GM18867 (cell line): Measurements from ENCODE around the gene PPRC1.

Experiments used
- ATAC-seq: cut with Tn5 transposase; IDR thresholded peaks from one replicate; pipeline ENCODE4 v1.9.1; 2021; ENCODE audit warnings: mild to moderate bottlenecking, moderate library complexity; ENCODE audit not compliant: unreplicated experiment

Gene PPRC1

DNA sequence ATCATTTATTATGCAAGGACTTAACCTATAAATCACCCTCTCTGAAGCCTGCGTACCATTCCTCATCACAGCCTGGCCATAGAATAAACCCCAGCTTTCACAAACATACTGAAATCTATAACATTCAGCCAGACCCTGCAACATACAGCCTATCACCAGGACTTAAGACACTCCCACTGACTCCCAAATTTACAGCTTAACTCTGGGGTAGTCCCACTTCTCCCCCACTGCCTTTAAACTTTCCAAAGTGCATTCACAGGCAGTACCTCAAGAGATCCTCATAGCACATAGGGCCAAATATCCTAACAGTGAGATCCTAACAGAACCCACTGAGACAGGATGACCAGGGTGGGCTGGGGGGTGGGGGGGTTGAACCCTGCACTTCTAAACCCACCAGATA is 16.2 kb upstream of the PPRC1 start:
- ATAC-seq: no peak

- ATAC-seq: no peak
Observed at GRCh38 chr10:102117391-102118159, 15.3 kb upstream of the PPRC1 start.

- ATAC-seq: no peak
Observed at GRCh38 chr10:102118867-102119266, 14.0 kb upstream of the PPRC1 start.

GRCh38 chr10:102119417-102120141 is 13.3 kb upstream of the PPRC1 start:
- no peak for ATAC-seq

DNA sequence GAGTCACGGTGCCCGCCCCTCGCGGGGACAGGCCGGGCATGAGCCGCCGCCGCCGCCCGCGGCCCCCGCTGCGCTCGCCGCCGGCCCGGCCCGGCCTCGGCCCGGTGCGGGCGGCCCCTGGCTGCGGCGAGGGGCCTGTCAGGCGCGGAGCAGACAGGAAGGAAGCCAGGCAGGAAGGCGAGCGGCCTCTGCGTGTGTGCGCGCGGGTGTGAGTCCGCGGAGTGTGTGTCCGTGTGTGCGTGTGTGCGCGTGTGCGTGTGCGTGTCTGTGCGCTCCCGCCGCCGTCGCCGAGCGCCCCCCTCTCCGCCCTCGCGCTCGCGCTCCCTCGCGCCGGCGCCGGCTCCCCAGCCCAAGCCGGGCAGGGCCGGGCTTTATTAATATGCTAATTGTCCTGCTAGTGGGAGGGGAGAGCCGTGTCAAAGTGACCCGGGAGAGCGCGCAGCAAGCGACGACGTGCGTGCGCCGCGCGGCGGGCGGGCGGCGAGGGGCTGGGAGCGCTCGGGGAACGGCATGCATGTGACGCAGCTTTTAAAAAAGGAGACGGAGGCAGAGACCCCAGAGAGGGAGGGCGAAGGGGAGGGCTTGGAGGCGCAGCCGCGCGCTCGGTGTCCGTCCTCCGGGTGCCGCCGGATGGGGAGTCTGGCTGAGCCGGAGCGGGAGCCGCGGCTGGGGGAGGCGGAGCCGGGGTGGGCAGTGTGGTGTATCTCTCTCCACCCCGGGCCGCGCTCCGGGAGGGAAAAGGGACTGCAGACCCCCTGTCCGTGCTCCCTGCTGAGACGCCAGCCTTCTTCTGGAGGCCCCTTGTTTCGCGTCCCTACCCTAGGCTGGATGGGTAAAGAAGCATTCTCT is 12.5 kb upstream of the PPRC1 start, which contains the start of gene LDB1:
Gene LDB1, minus strand, starts transcription at position 227 of the 849 bp plus-strand sequence. CDS start 258 bp downstream, outside the sequence.
- peak; percentile 60 for ATAC-seq

DNA sequence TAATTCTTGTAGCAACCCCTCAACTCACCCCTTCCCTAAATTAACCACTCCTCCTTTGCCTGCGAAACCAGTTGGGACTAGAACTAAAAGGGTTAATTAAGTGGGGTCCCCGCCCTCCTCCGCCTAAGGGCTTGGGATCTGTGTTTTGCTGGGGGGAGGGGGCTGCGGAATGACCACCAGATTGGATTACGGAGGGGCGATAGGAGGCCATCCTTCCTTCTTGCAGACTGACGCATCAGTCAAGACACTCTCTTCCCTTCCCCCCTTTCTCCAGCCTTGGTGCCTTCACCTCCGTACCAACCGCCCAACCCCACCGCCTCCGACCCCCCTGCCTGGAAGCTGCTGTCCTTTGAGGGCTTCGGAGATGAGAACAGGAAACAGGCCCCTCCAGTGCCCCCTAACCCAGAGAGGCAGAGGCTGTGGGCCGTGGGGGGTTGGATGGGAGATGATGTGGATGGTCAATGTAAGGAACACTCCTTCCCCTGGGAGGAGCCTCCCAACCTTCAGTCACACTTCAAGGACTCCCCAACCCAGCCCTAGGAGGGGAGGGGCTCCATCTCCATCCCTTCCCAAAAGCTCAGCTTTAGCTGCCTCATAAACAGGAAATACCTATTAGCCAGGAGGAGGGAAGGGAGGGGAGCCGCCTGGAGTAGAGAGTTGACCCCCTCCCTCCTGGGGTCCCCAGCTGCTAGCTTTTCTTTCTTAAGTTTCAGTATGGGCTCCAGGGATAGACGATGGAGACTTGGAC is 11.7 kb upstream of the PPRC1 start:
- no peak for ATAC-seq

DNA sequence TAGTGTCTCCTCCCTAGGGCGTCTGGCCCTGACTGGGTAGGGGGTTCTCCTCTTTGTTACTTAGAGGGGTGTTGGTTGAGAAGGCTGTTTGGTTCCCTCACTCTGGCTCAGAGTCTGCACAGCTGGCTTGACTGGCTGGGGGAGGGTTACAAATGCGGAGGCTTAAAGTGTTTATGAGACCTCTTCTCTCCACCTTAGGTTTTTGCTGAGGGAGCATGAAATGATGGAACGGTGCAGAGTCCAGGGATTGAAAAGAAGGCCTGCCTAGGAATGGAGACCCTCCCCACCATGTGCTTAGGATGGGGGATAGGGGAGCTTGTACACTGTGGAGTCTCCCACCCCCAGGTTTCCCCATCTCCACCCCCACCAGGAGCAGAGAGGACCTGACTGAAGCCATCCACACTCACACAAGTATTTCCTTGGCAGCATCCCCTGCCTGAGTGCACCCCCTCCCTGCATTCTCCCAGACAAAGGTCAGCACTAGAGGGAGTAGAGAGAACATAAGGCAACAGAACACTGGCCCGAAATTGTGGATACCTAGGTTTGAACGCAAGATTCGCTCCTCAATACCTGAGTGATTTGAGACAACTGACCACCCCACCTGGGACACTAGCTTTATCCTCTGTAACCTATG is 11.0 kb upstream of the PPRC1 start:
- no peak for ATAC-seq

DNA sequence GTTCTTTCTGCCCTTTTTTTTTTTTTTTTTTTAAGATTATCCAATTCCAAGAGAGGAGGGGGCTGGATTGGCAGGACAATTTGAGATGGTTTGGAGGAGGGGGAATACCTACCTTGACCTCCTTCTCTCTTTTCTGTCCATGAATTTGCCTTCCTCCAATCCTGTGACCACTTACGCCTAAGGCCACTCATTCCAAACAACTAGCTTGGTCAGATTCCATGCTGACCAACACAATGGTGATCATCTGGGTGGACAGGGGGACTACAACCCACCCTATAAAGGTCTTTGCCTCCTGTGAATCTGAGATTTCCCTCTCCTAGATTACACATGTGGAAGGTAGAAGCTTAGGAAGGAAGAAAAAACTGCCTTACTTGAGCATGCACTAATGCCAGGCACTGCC is 10.4 kb upstream of the PPRC1 start:
- ATAC-seq: no peak

DNA sequence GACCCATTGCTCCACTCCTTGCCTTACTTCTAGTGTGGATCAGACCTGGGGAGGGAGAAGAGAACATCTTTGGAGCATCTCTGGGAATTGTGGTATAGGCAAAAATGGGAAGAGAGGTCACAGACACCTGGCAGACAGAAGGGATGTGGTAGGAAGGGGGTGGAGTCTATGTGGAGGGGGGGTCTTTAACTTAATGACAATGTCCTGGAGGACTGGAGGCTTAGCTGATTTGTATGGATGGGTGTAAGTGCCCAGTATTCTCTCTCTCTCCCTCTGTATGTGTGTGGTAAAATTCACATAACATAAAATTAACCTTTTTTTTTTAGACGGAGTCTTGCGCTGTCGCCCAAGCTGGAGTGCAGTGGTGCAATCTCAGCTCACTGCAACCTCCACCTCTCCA is 9.6 kb upstream of the PPRC1 start:
- no peak for ATAC-seq

GRCh38 chr10:102131286-102132170 is 1.3 kb upstream of the PPRC1 start:
- no peak for ATAC-seq

DNA sequence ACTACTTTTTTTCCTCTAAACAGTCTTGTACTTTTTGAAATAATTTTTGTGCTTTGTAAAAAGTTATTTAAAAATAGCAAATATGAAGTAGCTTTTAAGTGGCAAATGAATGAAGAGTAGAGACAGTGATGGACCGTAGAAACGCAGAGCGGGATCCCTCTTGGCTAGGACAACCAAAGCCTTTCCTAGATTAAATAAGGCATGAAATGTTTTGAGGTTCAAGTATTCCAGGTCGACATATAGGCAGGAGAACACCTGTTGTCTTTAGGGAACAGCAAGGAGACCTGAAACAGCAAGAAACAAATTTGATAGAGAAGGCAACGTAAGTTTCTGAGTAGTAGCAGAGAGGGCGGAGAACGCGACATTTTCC is 662 bp upstream of the PPRC1 start:
- no peak for ATAC-seq

- peak; percentile 8 for ATAC-seq
Observed at GRCh38 chr10:102133373-102134195, 744 bp downstream of the PPRC1 start.

DNA sequence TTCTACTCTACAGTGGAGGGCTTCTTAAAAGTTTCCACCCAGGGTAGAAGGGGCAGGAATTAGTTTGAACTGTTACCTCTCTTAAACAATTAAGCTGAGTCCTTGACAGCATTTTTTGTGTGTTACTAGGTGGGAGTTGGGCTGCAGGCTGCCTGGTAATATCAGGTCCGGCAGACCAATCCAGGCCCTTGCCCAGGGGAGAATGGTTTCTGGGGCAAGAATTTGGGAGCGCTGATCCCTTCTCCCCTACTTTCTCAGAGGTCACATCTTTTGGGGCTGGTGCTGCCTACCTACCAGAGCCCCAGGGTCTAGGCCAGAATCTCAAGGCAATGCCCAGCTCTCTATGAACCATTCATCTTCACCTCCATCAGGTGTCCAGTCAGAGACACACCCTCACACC is 1.6 kb downstream of the PPRC1 start:
- ATAC-seq: no peak

GRCh38 chr10:102135956-102136526 is 3.2 kb downstream of the PPRC1 start:
- ATAC-seq: no peak

DNA sequence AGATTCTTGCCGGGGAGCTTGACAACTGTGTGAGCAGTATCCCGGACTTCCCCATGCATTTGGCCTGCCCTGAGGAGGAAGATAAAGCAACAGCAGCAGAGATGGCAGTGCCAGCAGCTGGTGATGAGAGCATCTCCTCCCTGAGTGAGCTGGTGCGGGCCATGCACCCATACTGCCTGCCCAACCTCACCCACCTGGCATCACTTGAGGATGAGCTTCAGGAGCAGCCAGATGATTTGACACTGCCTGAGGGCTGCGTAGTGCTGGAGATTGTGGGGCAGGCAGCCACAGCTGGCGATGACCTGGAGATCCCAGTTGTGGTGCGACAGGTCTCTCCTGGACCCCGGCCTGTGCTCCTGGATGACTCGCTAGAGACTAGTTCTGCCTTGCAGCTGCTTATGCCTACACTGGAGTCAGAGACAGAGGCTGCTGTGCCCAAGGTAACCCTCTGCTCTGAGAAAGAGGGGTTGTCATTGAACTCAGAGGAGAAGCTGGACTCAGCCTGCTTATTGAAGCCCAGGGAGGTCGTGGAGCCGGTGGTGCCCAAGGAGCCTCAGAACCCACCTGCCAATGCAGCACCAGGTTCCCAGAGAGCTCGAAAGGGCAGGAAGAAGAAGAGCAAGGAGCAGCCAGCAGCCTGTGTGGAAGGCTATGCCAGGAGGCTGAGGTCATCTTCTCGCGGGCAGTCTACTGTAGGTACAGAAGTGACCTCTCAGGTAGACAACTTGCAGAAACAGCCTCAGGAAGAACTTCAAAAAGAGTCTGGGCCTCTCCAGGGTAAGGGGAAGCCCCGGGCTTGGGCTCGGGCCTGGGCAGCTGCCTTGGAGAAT is 6.7 kb downstream of the PPRC1 start:
- no peak for ATAC-seq

GRCh38 chr10:102140218-102140617 is 7.4 kb downstream of the PPRC1 start:
- no peak for ATAC-seq

DNA sequence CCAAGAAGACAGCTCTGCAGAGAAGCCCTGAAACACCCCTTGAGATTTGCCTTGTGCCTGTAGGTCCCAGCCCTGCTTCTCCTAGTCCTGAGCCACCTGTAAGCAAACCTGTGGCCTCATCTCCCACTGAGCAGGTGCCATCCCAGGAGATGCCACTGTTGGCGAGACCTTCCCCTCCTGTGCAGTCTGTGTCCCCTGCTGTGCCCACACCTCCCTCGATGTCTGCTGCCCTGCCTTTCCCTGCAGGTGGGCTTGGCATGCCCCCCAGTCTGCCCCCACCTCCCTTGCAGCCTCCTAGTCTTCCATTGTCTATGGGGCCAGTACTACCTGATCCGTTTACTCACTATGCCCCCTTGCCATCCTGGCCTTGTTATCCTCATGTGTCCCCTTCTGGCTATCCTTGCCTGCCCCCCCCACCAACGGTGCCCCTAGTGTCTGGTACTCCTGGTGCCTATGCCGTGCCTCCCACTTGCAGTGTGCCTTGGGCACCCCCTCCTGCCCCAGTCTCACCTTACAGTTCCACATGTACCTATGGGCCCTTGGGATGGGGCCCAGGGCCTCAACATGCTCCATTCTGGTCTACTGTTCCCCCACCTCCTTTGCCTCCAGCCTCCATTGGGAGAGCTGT is 8.2 kb downstream of the PPRC1 start:
- ATAC-seq: no peak
